Measurements from ENCODE around the gene C11orf42. TPM values are rescaled to one million over a fixed set of nuclear protein-coding genes. Genes with fewer than 3 reads are reported as not detected.
"Not testable (repeated sequence)": the region's sequence is repeated elsewhere in the genome, so short reads cannot be mapped to it uniquely, and the experiment has no call there.

C11orf42 gene
- total RNA-seq, 2 experiments from 2014 or later: not detected

- Mint-ChIP-seq H3K4me3 (peak overlapping the region; percentile 16), H3K27ac (no peak overlapping the region), H3K4me1 (peaks cover 28% of the 10 kb centered on the region), H3K27me3 (no peaks in the 10 kb centered on the region), H3K9me3 (no peaks in the 10 kb centered on the region), H3K36me3 (peaks cover 13% of the 10 kb centered on the region)
- POLR2A ChIA-PET: no interaction called here
- DNase-seq (no peak), ATAC-seq (ENCODE audit: low read depth) (no peak)
Observed at GRCh38 chr11:6232899-6233298, 27.5 kb downstream of the C11orf42 start.

GRCh38 chr11:6233984-6234386, 28.6 kb downstream of the C11orf42 start:
- Mint-ChIP-seq H3K9me3 (no peaks in the 10 kb centered on the region), H3K4me3 (peak overlapping the region; percentile 99), H3K27ac (peak overlapping the region; percentile 97), H3K36me3 (peaks cover 10% of the 10 kb centered on the region), H3K4me1 (peaks cover 28% of the 10 kb centered on the region), H3K27me3 (no peaks in the 10 kb centered on the region)
- ATAC-seq (ENCODE audit: low read depth) (no peak), DNase-seq (no peak)
- POLR2A ChIA-PET: interaction anchor here (0.6 to 1.5 kb wide), 3 partner anchors 18 to 509 kb away, joined by 3 to 5 read pairs (median 4); no protein-coding TSS in a partner anchor

GRCh38 chr11:6234387-6235107, 29.2 kb downstream of the C11orf42 start, which contains the start of gene FHIP1B:
Gene FHIP1B (minus strand): TSS chr11:6234636. CDS start chr11:6224516, 10,120 bp downstream.
- peak; percentile 98 for DNase-seq
- H3K27ac Mint-ChIP-seq: peak within 1 kb of the TSS; percentile 97
- peaks cover 24% of the 10 kb centered on the region for H3K4me1 Mint-ChIP-seq
- H3K9me3 Mint-ChIP-seq: no peaks in the 10 kb centered on the region
- H3K4me3 Mint-ChIP-seq: peak within 1 kb of the TSS; percentile 99
- H3K27me3 Mint-ChIP-seq: no peaks in the 10 kb centered on the region
- peak; percentile 91 for ATAC-seq (ENCODE audit: low read depth)
- POLR2A ChIA-PET: interaction anchor here (0.6 to 2.5 kb wide), 8 partner anchors 19 to 508 kb away, joined by 3 to 8 read pairs (median 5); partner anchors contain the start of genes ARFIP2, SMPD1 and TIMM10B
- peaks cover 6% of the 10 kb centered on the region for H3K36me3 Mint-ChIP-seq

GRCh38 chr11:6237266-6237665, 31.9 kb downstream of the C11orf42 start:
- DNase-seq (no peak), ATAC-seq (ENCODE audit: low read depth) (no peak)
- H3K36me3 Mint-ChIP-seq: peaks cover 2% of the 10 kb centered on the region
- no peaks in the 10 kb centered on the region for H3K27me3 Mint-ChIP-seq
- no peak overlapping the region for H3K4me3 Mint-ChIP-seq
- no peaks in the 10 kb centered on the region for H3K9me3 Mint-ChIP-seq
- H3K4me1 Mint-ChIP-seq: peaks cover 8% of the 10 kb centered on the region
- H3K27ac Mint-ChIP-seq: no peak overlapping the region
- POLR2A ChIA-PET: no interaction called here

GRCh38 chr11:6237761-6238302, 32.5 kb downstream of the C11orf42 start:
- DNase-seq: no peak
- POLR2A ChIA-PET: no interaction called here
- Mint-ChIP-seq H3K9me3 (no peaks in the 10 kb centered on the region), H3K4me1 (peaks cover 8% of the 10 kb centered on the region), H3K27ac (no peak overlapping the region), H3K4me3 (no peak overlapping the region), H3K27me3 (no peaks in the 10 kb centered on the region), H3K36me3 (peaks cover 2% of the 10 kb centered on the region)
- ATAC-seq (ENCODE audit: low read depth): no peak

GRCh38 chr11:6238902-6239301, 33.5 kb downstream of the C11orf42 start, which contains the start of gene CNGA4:
Gene CNGA4 (plus strand): TSS chr11:6239089. CDS start chr11:6239207, 118 bp downstream.
- POLR2A ChIA-PET: interaction anchor here (0.6 kb wide), 1 partner anchor 1524 kb away, joined by 4 read pairs; no protein-coding TSS in a partner anchor
- Mint-ChIP-seq H3K36me3 (peaks cover 2% of the 10 kb centered on the region), H3K4me3 (no peak within 1 kb of the TSS), H3K27me3 (no peaks in the 10 kb centered on the region), H3K9me3 (no peaks in the 10 kb centered on the region), H3K27ac (no peak within 1 kb of the TSS), H3K4me1 (peaks cover 7% of the 10 kb centered on the region)
- no peak for DNase-seq
- no peak for ATAC-seq (ENCODE audit: low read depth)

GRCh38 chr11:6240139-6240538, 34.8 kb downstream of the C11orf42 start:
- Mint-ChIP-seq H3K27ac (no peak overlapping the region), H3K36me3 (no peaks in the 10 kb centered on the region), H3K9me3 (no peaks in the 10 kb centered on the region), H3K4me3 (no peak overlapping the region), H3K4me1 (peaks cover 3% of the 10 kb centered on the region), H3K27me3 (peaks cover under 1% of the 10 kb centered on the region)
- ATAC-seq (ENCODE audit: low read depth): no peak
- no peak for DNase-seq
- POLR2A ChIA-PET: no interaction called here

- Mint-ChIP-seq H3K4me3 (no peak overlapping the region), H3K4me1 (no peaks in the 10 kb centered on the region), H3K27me3 (peaks cover 3% of the 10 kb centered on the region), H3K36me3 (no peaks in the 10 kb centered on the region), H3K27ac (no peak overlapping the region), H3K9me3 (no peaks in the 10 kb centered on the region)
- ATAC-seq (ENCODE audit: low read depth): no peak
- DNase-seq: no peak
- POLR2A ChIA-PET: no interaction called here
Observed at GRCh38 chr11:6240781-6241180, 35.4 kb downstream of the C11orf42 start.

GRCh38 chr11:6241316-6241715, 36.0 kb downstream of the C11orf42 start:
- no peak overlapping the region for H3K27ac Mint-ChIP-seq
- H3K4me1 Mint-ChIP-seq: no peaks in the 10 kb centered on the region
- peaks cover 3% of the 10 kb centered on the region for H3K27me3 Mint-ChIP-seq
- ATAC-seq (ENCODE audit: low read depth) (no peak), DNase-seq (no peak)
- POLR2A ChIA-PET: no interaction called here
- no peaks in the 10 kb centered on the region for H3K36me3 Mint-ChIP-seq
- no peak overlapping the region for H3K4me3 Mint-ChIP-seq
- no peaks in the 10 kb centered on the region for H3K9me3 Mint-ChIP-seq

- no peak overlapping the region for H3K4me3 Mint-ChIP-seq
- H3K36me3 Mint-ChIP-seq: no peaks in the 10 kb centered on the region
- H3K4me1 Mint-ChIP-seq: no peaks in the 10 kb centered on the region
- ATAC-seq (ENCODE audit: low read depth): no peak
- no peak for DNase-seq
- no peaks in the 10 kb centered on the region for H3K9me3 Mint-ChIP-seq
- H3K27me3 Mint-ChIP-seq: peaks cover 12% of the 10 kb centered on the region
- peak overlapping the region; percentile 35 for H3K27ac Mint-ChIP-seq
- POLR2A ChIA-PET: no interaction called here
Observed at GRCh38 chr11:6245536-6245935, 40.2 kb downstream of the C11orf42 start.

- H3K27me3 Mint-ChIP-seq: peaks cover 12% of the 10 kb centered on the region
- H3K27ac Mint-ChIP-seq: no peak overlapping the region
Observed at GRCh38 chr11:6248248-6248647, 42.9 kb downstream of the C11orf42 start.

GRCh38 chr11:6248897-6249296, 43.5 kb downstream of the C11orf42 start:
- DNase-seq; H3K36me3 Mint-ChIP-seq; H3K4me3 Mint-ChIP-seq; H3K27ac Mint-ChIP-seq; ATAC-seq (ENCODE audit: low read depth); H3K4me1 Mint-ChIP-seq; H3K9me3 Mint-ChIP-seq: not testable (repeated sequence)
- peaks cover 12% of the 10 kb centered on the region for H3K27me3 Mint-ChIP-seq
- POLR2A ChIA-PET: interaction anchor here (0.6 kb wide), 1 partner anchor 19 kb away, joined by 4 read pairs; no protein-coding TSS in a partner anchor

More at GRCh38 chr11:6248248-6248647, 42.9 kb downstream of the C11orf42 start:
- H3K36me3 Mint-ChIP-seq: no peaks in the 10 kb centered on the region
- no peaks in the 10 kb centered on the region for H3K9me3 Mint-ChIP-seq
- DNase-seq: no peak
- H3K4me1 Mint-ChIP-seq: no peaks in the 10 kb centered on the region
- no peak for ATAC-seq (ENCODE audit: low read depth)
- POLR2A ChIA-PET: no interaction called here
- H3K4me3 Mint-ChIP-seq: no peak overlapping the region

GRCh38 chr11:6249770-6250555, 44.6 kb downstream of the C11orf42 start:
- Mint-ChIP-seq H3K4me1 (no peaks in the 10 kb centered on the region), H3K9me3 (no peaks in the 10 kb centered on the region), H3K4me3 (no peak overlapping the region), H3K36me3 (no peaks in the 10 kb centered on the region), H3K27ac (no peak overlapping the region), H3K27me3 (peaks cover 12% of the 10 kb centered on the region)
- ATAC-seq (ENCODE audit: low read depth) (no peak), DNase-seq (no peak)
- POLR2A ChIA-PET: interaction anchor here (0.6 kb wide), 1 partner anchor 20 kb away, joined by 4 read pairs; no protein-coding TSS in a partner anchor

All from activated naive CD8-positive, alpha-beta T cell treated with anti-CD3 and anti-CD28 coated beads, Interleukin-2, amount 10 ng/mL, durations not matched to agents 7 days and 5 days (primary cell).